GM23338 (cell line): ENCODE results near the gene LARGE1.

Experiments used
- EZH2 ChIP-seq: fragments of 200-600 bp; sonication (generic); IDR thresholded peaks from one replicate; pipeline ENCODE4 v1.8.0; 2017; ENCODE audit warnings: antibody characterized with exemption, mild to moderate bottlenecking, low read depth; ENCODE audit not compliant: unreplicated experiment
- EZH2phosphoT487 ChIP-seq: fragments of 200-600 bp; sonication (generic); IDR thresholded peaks from one replicate; pipeline ENCODE4 v1.8.1; 2018; ENCODE audit warnings: antibody characterized with exemption; ENCODE audit not compliant: unreplicated experiment
- JUNB ChIP-seq: IDR thresholded peaks from one replicate; pipeline ENCODE4 v1.6.1; 2016; ENCODE audit warnings: antibody characterized with exemption; ENCODE audit not compliant: unreplicated experiment
- NANOG ChIP-seq: IDR thresholded peaks from 2 replicates; pipeline ENCODE4 v1.6.1; 2016; ENCODE audit warnings: antibody characterized with exemption, borderline replicate concordance
- POLR2AphosphoS5 ChIP-seq: IDR thresholded peaks from 2 replicates; pipeline ENCODE4 v1.6.1; 2016; ENCODE audit warnings: antibody characterized with exemption, low read depth
- TF ChIP-seq, protein P1 (sequence below), 2 experiments: fragments of 200-600 bp in 1 of 2; sonication (generic) in 1 of 2; conservative IDR thresholded peaks; 2 replicates each; pipeline versions ENCODE4 v1.5.1 to v1.6.1; 2016 to 2017; ENCODE audit warnings: antibody characterized with exemption in 2 of 2, low read depth in 2 of 2, mild to moderate bottlenecking in 2 of 2, moderate library complexity in 1 of 2
- TF ChIP-seq, protein P2 (sequence below): IDR thresholded peaks from one replicate; pipeline ENCODE4 v1.6.1; 2018; ENCODE audit warnings: antibody characterized with exemption; ENCODE audit not compliant: unreplicated experiment
- TF ChIP-seq, protein P3 (sequence below): IDR thresholded peaks from 2 replicates; pipeline ENCODE4 v1.6.1; 2016; ENCODE audit warnings: antibody characterized with exemption

DNA sequence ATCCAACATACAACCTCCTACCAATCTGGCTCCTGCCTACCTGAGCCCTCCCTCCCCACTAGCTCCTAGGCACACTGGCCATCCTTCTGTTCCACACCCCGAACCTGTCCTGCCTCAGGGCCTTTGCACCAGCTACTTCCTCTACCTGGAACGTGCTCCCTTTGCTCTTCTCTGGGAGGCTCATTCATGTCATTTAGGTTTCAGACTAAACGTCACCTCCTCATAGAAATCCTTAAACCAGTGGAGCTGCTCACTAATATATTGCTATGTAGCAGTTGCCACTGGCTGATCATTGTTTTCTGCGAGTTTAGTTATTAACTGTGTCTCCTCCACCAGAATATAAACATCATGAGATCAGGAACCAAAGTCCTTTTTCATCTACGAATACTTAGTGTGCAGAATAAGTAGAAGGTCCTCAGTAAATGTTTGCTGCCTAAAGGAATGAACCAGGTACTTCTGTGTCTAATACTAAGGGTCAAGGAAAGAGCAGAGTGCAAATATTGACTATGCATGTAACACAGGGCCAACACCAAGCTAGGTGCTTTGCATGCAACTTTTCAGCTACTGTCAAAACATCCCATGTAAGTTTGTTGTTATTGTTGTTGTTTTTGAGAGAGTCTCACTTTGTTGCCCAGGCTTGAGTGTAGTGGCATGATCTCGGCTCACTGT is 584.5 kb downstream of the LARGE1 start:
- no peak for TF ChIP-seq EZH2
- TF ChIP-seq, protein P1, sequence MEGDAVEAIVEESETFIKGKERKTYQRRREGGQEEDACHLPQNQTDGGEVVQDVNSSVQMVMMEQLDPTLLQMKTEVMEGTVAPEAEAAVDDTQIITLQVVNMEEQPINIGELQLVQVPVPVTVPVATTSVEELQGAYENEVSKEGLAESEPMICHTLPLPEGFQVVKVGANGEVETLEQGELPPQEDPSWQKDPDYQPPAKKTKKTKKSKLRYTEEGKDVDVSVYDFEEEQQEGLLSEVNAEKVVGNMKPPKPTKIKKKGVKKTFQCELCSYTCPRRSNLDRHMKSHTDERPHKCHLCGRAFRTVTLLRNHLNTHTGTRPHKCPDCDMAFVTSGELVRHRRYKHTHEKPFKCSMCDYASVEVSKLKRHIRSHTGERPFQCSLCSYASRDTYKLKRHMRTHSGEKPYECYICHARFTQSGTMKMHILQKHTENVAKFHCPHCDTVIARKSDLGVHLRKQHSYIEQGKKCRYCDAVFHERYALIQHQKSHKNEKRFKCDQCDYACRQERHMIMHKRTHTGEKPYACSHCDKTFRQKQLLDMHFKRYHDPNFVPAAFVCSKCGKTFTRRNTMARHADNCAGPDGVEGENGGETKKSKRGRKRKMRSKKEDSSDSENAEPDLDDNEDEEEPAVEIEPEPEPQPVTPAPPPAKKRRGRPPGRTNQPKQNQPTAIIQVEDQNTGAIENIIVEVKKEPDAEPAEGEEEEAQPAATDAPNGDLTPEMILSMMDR (conservative IDR thresholded peaks at IDR 0.05; ENCODE audit: low read depth in 2 of 2): no peak
- TF ChIP-seq EZH2phosphoT487: no peak
- TF ChIP-seq, protein P2, sequence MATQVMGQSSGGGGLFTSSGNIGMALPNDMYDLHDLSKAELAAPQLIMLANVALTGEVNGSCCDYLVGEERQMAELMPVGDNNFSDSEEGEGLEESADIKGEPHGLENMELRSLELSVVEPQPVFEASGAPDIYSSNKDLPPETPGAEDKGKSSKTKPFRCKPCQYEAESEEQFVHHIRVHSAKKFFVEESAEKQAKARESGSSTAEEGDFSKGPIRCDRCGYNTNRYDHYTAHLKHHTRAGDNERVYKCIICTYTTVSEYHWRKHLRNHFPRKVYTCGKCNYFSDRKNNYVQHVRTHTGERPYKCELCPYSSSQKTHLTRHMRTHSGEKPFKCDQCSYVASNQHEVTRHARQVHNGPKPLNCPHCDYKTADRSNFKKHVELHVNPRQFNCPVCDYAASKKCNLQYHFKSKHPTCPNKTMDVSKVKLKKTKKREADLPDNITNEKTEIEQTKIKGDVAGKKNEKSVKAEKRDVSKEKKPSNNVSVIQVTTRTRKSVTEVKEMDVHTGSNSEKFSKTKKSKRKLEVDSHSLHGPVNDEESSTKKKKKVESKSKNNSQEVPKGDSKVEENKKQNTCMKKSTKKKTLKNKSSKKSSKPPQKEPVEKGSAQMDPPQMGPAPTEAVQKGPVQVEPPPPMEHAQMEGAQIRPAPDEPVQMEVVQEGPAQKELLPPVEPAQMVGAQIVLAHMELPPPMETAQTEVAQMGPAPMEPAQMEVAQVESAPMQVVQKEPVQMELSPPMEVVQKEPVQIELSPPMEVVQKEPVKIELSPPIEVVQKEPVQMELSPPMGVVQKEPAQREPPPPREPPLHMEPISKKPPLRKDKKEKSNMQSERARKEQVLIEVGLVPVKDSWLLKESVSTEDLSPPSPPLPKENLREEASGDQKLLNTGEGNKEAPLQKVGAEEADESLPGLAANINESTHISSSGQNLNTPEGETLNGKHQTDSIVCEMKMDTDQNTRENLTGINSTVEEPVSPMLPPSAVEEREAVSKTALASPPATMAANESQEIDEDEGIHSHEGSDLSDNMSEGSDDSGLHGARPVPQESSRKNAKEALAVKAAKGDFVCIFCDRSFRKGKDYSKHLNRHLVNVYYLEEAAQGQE: no peak
- TF ChIP-seq, protein P3, sequence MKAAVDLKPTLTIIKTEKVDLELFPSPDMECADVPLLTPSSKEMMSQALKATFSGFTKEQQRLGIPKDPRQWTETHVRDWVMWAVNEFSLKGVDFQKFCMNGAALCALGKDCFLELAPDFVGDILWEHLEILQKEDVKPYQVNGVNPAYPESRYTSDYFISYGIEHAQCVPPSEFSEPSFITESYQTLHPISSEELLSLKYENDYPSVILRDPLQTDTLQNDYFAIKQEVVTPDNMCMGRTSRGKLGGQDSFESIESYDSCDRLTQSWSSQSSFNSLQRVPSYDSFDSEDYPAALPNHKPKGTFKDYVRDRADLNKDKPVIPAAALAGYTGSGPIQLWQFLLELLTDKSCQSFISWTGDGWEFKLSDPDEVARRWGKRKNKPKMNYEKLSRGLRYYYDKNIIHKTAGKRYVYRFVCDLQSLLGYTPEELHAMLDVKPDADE: no peak
- no peak for TF ChIP-seq POLR2AphosphoS5
- TF ChIP-seq JUNB: no peak
- TF ChIP-seq NANOG: no peak
